HL-60 (cell line): ENCODE measurements around the gene KLHL7.

Source experiments
- DNase-seq, 2 experiments: peaks; one replicate each; pipeline ENCODE4 v3.0.0-alpha.2; 2010 to 2020; ENCODE audit warnings: low read depth in 1 of 2, low spot score in 1 of 2
- H3K27ac ChIP-seq: fragments of 250-450 bp; sonication (Bioruptor Pico); replicated peaks from 2 replicates; pipeline ENCODE4 v1.5.1; 2020; ENCODE audit warnings: mild to moderate bottlenecking, moderate library complexity
- H3K27me3 ChIP-seq: fragments of 250-450 bp; sonication (Bioruptor Pico); 2 replicates; pipeline ENCODE4 v1.5.1; 2021; ENCODE audit warnings: mild to moderate bottlenecking, moderate library complexity; ENCODE audit not compliant: insufficient read depth, poor library complexity, severe bottlenecking
- H3K4me3 ChIP-seq: replicated peaks from 2 replicates; pipeline ENCODE4 v1.5.1; 2011; ENCODE audit warnings: mild to moderate bottlenecking, control low read depth, low read length; ENCODE audit not compliant: insufficient read depth
- GABPA ChIP-seq: IDR thresholded peaks from 2 replicates; pipeline ENCODE4 v1.6.1; 2012; ENCODE audit warnings: low read depth
- POLR2AphosphoS5 ChIP-seq: IDR thresholded peaks from 2 replicates; pipeline ENCODE4 v1.6.1; 2012; ENCODE audit warnings: low read depth
- SPI1 ChIP-seq: IDR thresholded peaks from 2 replicates; pipeline ENCODE4 v1.6.1; 2012; ENCODE audit warnings: low read depth, mild to moderate bottlenecking, borderline replicate concordance
- TF ChIP-seq, protein P1 (sequence below): IDR thresholded peaks from one replicate; pipeline ENCODE4 v1.5.1; 2011; ENCODE audit warnings: low read length, control low read depth, inconsistent platforms; ENCODE audit not compliant: insufficient read depth
- TF ChIP-seq, protein P2 (sequence below): IDR thresholded peaks from 2 replicates; pipeline ENCODE4 v1.6.1; 2012; ENCODE audit warnings: low read depth; ENCODE audit not compliant: insufficient replicate concordance

Gene KLHL7

DNA sequence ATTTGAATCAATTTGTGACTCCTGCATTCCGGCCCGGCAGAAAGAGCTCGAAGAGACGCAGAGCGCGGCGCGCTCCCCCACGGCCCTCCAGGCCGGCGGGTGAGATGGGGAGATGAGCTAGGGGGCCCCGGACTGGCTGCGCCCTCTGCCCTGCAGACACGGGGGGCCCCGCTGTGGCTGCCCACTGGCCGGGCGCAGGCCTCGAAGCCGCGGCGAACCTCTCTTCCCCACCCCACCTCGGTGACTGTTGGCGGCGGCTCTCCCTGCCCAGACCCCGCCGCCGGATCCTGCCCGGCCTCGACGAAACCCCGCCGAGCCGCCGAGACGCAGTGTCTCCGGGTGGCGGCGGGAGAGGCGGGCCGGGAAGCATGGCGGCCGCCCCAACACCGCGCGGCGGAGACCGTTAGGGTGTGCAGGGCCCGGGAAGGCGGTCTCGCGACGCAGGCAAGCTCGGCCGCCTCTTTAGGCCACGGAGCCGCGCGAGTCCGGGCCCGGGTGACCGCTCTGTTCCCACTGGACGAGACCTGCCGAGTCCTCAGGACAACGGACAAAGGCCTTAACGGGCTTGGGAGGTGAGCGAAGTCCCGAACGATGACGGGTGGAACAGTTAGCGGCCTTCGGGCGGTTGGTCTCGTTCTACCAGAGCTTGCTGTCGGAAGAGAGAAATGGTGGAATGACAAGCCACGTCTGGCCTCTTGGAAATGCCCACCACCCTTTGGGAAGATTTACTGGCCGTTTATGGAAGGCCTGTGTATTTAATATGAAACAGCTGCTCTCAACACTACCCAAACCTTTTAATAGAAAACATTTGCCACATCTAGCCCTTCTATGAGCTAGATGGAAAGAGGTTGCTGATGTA, 100.6 kb downstream of the KLHL7 start:
- Histone ChIP-seq H3K27ac (no peak overlapping the region), H3K4me3 (no peak overlapping the region), H3K27me3 (no peaks in the 10 kb centered on the region)
- no peak for DNase-seq
- TF ChIP-seq GABPA (no peak), POLR2AphosphoS5 (no peak), SPI1 (no peak)
- TF ChIP-seq, protein P1, sequence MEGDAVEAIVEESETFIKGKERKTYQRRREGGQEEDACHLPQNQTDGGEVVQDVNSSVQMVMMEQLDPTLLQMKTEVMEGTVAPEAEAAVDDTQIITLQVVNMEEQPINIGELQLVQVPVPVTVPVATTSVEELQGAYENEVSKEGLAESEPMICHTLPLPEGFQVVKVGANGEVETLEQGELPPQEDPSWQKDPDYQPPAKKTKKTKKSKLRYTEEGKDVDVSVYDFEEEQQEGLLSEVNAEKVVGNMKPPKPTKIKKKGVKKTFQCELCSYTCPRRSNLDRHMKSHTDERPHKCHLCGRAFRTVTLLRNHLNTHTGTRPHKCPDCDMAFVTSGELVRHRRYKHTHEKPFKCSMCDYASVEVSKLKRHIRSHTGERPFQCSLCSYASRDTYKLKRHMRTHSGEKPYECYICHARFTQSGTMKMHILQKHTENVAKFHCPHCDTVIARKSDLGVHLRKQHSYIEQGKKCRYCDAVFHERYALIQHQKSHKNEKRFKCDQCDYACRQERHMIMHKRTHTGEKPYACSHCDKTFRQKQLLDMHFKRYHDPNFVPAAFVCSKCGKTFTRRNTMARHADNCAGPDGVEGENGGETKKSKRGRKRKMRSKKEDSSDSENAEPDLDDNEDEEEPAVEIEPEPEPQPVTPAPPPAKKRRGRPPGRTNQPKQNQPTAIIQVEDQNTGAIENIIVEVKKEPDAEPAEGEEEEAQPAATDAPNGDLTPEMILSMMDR = no peak
- TF ChIP-seq, protein P2, sequence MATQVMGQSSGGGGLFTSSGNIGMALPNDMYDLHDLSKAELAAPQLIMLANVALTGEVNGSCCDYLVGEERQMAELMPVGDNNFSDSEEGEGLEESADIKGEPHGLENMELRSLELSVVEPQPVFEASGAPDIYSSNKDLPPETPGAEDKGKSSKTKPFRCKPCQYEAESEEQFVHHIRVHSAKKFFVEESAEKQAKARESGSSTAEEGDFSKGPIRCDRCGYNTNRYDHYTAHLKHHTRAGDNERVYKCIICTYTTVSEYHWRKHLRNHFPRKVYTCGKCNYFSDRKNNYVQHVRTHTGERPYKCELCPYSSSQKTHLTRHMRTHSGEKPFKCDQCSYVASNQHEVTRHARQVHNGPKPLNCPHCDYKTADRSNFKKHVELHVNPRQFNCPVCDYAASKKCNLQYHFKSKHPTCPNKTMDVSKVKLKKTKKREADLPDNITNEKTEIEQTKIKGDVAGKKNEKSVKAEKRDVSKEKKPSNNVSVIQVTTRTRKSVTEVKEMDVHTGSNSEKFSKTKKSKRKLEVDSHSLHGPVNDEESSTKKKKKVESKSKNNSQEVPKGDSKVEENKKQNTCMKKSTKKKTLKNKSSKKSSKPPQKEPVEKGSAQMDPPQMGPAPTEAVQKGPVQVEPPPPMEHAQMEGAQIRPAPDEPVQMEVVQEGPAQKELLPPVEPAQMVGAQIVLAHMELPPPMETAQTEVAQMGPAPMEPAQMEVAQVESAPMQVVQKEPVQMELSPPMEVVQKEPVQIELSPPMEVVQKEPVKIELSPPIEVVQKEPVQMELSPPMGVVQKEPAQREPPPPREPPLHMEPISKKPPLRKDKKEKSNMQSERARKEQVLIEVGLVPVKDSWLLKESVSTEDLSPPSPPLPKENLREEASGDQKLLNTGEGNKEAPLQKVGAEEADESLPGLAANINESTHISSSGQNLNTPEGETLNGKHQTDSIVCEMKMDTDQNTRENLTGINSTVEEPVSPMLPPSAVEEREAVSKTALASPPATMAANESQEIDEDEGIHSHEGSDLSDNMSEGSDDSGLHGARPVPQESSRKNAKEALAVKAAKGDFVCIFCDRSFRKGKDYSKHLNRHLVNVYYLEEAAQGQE = no peak

DNA sequence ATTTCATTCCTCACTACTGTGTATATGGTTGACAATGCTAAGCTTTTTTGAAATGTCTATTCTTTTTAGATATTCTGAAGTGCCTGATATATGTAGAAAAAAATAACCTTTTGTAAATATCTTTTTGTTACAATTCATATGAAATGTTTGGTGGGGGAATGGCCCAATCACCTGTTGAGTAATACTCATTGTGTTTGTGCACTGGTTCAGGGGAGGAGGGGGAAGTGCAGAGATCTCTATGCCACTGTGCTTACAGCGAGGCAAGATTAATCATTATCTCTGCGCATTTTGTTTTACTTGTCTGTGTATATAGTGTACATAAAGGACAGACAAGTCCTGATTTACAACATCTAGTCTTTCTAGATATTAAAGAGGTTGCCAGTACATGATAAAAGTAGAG, 101.4 kb downstream of the KLHL7 start:
- Histone ChIP-seq H3K4me3 (no peak overlapping the region), H3K27me3 (no peaks in the 10 kb centered on the region), H3K27ac (peak overlapping the region; percentile 33)
- DNase-seq = peak in 1 of 2 experiments; percentile 67
- TF ChIP-seq POLR2AphosphoS5 = no peak
- peak; percentile 58; the same call in 1 of the 2 replicates for TF ChIP-seq SPI1
- TF ChIP-seq, protein P1 = no peak

DNA sequence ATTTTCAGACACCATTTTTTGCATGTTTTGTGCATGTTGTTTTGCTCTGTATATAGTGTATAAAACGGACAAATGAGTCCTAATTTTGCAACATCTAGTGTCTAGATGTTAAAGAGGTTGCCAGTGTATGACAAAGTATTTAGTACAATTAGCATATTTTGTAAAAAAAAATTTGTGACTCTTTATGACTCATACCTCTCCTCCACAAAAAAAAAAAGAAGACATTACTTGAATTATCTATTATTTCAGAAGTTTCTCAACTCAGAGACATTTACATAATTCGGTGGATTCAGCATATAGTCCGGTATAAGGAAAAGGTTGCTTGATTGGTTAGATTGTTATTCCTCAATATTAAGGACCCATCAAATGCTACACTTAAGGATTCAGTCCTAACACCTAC, 102.3 kb downstream of the KLHL7 start:
- no peak for DNase-seq
- Histone ChIP-seq H3K27me3 (no peaks in the 10 kb centered on the region), H3K4me3 (no peak overlapping the region), H3K27ac (peak overlapping the region; percentile 33; the same call in 1 of the 2 replicates)
- no peak for TF ChIP-seq GABPA
- no peak for TF ChIP-seq POLR2AphosphoS5
- TF ChIP-seq, protein P1 = no peak
- no peak for TF ChIP-seq SPI1
- TF ChIP-seq, protein P2 = no peak
